Thoracic aorta endothelial cell (primary cell): ENCODE data around the gene ZFYVE16. TPM values are rescaled to one million over a fixed set of nuclear protein-coding genes. Genes with fewer than 3 reads are reported as not detected.

Experiments
- small RNA-seq: library from RNA; depleted of rRNA; stranded (forward); fragments of <200 nt; gene quantifications from one replicate; pipeline ENCODE3, GENCODE V24; 2012
- total RNA-seq: library from RNA; depleted of rRNA; stranded (reverse); fragments of >200 nt; gene quantifications from 2 replicates; pipeline ENCODE4 v1.2.3, GENCODE V29; 2012

Gene ZFYVE16
- 45.3 and 49.5 TPM in 2 replicates for total RNA-seq

GRCh38 chr5:80407735-80408483, at the start of gene ZFYVE16:
Gene ZFYVE16, plus strand, starts transcription at chr5:80408064. Its CDS starts 26,084 bp downstream, at chr5:80434148.

GRCh38 chr5:80487829-80488721, 80.2 kb downstream of the ZFYVE16 start, which contains the start of gene FAM151B:
Gene FAM151B, plus strand, starts transcription at chr5:80488100. Its CDS starts 24 bp downstream, at chr5:80488124.

Small RNAs within 50 kb of the gene (small RNA-seq; reads per million reads assigned to genes)
- 0.84 reads per million, percentile 12 among the genes with 10 or more reads in this experiment for gene RNU6-211P

Other genes starting within 250 kb of the ZFYVE16 start
- gene SERINC5, start 152.0 kb upstream of the ZFYVE16 start, total RNA-seq = 11.0 and 11.1 TPM in 2 replicates
- gene SPZ1, start 88.1 kb upstream of the ZFYVE16 start, total RNA-seq = not detected in 2 replicates
- 2.9 and 3.4 TPM in 2 replicates for gene FAM151B, start 80.0 kb downstream of the ZFYVE16 start, total RNA-seq
- not detected in 2 replicates for gene ANKRD34B, start 162.2 kb downstream of the ZFYVE16 start, total RNA-seq
- 13.4 and 22.3 TPM in 2 replicates for gene MSH3, start 246.6 kb downstream of the ZFYVE16 start, total RNA-seq
- gene DHFR, start 246.9 kb downstream of the ZFYVE16 start, total RNA-seq = 57.7 and 89.8 TPM in 2 replicates